GM18511 (cell line): Measurements from ENCODE around the gene TMEM132C.
"Not testable (repeated sequence)": the region's sequence is repeated elsewhere in the genome, so short reads cannot be mapped to it uniquely, and the experiment has no call there.

Experiments used
- ATAC-seq: cut with Tn5 transposase; IDR thresholded peaks from one replicate; pipeline ENCODE4 v1.9.1; 2021; ENCODE audit warnings: mild to moderate bottlenecking, moderate library complexity; ENCODE audit not compliant: unreplicated experiment

TMEM132C gene

DNA sequence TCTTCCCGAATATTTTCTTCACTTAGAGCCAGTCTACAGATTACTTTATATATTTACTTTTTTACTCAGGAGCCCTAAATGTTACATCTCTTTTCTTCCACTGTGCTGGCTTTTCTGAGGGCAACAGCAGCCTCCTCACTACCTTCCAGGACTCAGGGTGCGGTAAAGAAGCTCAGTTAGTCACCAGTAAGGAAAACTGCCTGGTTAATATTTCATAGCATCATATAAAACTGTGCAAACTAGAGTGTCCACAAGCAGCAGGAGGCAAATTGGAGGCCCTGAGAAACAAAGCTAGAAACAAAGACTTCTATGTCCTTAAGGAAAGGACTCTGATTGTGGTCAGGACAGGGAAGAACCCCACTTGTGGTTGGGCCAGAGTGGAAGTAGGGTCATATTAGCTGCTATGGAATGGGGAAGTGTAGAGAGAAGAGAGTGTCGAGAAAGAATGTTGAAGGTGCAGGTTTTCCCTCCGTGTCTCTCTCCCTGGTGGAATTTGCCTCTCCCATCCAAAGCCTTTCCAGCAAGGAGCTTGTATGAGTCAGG lies 336.7 kb downstream of the TMEM132C start:
- no peak for ATAC-seq

DNA sequence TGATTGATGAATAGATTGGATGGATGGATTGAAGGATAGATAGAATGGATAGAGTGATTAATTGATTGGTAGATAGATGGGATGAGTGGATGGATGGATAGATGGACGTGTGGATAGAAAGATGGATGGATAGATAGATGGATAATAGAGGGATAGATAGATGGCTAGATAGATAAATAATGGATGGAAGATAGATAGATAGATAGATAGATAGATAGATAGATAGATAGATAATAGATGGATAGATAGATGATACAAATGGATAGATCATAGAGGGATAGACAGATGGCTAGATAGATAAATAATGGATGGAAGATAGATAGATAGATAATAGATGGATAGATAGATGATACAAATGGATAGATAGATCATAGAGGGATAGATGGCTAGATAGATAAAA lies 337.2 kb downstream of the TMEM132C start:
- not testable (repeated sequence) for ATAC-seq

DNA sequence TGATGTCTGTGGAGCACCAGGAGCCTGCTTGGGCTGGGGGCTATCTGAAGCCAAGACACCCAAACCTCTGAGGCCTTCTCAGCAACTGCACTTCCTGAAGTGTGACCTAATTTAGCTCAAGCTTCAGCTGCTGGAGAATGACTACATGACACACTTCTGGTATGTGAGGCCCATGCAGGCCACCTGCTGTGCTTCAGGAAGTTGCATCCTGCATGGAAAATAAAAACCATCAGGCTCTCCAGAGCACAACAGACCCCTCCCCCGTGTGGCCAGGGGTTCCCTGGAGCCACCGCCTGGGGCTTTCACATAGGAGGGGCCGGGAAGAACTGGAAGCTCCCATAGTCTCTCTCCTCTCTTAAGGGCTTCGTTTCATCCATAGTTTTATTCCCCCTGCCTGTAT lies 339.1 kb downstream of the TMEM132C start:
- ATAC-seq = no peak

DNA sequence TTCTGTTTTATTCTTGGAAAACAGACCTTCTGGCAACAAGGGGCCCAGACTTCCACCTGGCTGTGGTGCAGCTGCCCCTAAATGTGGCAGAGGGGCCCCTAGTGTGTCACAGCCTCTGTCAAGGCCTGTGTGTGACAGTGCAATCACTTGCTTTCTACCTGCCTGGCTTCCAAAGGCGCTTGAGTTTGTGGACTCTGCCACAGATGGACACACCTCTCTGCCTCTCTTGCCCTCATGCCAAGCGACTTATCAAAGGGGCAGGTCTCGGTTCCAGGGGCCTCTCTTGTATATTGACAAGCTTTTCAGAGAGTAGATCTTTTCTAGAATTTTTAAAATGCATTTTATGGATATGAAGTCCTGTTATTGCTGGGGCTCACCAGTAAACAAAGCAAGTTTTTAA lies 339.6 kb downstream of the TMEM132C start:
- no peak for ATAC-seq

DNA sequence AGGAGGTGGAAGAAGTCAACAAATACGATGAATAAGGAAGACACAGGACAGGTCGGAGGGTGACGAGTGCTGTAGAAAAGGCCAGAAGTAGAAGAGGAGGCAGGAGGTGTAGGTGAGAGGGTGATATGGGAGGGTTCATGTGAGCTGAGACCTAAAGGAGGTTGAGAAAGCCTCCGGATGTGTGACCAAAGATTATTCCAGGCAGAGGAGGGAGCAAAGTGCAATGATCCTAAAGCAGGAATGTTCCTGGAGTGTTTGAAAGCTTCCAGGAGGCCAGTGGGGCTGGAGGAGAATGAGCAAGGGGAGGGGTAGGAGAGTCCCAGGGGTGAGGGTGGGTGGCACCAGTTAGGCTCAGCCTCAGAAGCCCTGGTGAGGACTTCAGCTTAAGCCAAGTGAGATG lies 340.0 kb downstream of the TMEM132C start:
- ATAC-seq = no peak

DNA sequence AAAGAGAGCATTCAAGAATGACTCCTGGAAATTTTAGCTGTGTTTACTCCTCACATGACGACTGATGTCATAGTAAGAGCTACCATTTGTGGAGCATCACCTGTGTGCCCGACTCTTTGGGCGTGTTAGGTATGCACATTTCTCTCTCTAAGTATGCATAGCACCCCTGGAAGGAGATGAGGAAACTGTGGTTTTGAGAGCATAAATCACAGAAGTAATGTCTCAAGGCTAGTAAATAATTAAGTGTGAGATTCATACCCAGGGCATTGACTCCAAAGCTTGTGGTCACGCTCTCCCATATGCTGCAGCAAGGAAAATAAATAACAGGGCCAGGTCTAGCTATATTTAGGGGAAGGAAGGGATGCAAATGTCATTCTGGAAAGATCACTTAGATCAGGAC lies 340.7 kb downstream of the TMEM132C start:
- ATAC-seq = no peak

DNA sequence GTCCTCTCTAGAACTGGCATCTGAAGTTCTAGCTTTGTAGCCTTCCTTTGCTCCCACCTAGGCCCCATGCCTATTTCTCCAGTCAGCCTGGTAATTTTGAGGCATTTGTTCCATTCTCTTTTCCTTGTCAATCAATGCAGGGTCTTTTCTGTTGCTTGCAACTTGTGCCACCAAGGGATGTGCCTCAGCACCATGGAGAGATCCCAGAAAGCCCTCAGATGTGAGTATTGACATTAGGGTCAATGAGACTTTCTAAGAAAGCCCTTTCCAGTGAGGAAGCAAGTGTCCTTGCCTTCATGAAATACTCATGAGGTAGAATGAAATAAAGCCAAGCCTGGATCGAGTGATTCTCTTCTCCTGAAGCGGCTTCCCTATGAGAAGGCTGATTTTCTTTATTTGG lies 342.9 kb downstream of the TMEM132C start:
- ATAC-seq = no peak

DNA sequence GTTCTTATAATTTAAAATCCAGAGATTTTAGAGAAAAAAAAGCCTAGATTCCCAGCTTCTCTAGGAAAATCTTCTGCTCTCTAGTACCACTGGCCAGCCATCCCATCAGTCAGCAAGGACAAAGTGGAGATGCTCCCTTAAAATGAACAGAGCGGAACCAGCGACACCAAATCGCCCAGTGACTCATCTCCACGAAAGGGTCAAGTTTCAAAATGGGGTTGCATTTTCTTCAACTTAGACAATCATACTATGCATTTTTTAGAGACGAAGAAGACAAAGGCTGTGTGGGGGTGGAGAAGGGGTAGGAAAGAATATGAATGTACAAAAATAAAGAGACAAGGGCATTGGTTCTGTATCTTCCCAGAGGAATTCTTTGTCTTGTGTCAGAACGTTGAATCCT lies 344.8 kb downstream of the TMEM132C start:
- no peak for ATAC-seq

DNA sequence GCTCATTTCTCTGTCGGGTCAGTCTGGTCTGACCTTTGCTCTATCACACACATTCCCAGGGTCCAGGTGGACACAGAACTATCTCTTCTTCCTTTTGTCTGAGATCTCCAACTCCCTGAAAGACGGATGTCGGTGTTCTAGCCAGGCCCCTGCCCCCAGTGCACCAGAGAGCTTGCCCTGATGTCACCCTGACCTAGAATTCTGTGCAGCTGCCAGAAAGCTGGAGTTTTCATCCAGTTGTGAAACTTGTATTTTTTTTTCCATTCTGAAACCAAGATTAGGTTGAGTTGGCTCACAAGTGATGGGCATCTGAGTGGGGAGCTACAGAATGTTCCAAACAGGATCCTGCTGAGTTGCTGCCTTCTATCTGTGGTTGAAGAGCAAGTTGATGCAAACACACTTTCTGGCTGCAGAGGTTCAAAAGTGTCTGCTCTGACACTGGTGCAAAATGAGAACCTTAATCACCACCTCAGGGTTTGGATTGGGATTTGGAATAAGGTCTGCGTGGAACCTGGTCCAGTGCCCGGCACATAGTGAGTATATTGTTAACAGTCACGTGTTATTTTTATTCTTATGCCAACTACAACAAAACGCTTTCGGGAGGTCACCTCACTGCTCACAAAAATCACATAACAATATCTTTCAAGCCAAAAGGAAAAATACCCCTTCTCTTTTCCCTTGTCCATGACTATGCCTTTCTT lies 345.3 kb downstream of the TMEM132C start:
- ATAC-seq = no peak

DNA sequence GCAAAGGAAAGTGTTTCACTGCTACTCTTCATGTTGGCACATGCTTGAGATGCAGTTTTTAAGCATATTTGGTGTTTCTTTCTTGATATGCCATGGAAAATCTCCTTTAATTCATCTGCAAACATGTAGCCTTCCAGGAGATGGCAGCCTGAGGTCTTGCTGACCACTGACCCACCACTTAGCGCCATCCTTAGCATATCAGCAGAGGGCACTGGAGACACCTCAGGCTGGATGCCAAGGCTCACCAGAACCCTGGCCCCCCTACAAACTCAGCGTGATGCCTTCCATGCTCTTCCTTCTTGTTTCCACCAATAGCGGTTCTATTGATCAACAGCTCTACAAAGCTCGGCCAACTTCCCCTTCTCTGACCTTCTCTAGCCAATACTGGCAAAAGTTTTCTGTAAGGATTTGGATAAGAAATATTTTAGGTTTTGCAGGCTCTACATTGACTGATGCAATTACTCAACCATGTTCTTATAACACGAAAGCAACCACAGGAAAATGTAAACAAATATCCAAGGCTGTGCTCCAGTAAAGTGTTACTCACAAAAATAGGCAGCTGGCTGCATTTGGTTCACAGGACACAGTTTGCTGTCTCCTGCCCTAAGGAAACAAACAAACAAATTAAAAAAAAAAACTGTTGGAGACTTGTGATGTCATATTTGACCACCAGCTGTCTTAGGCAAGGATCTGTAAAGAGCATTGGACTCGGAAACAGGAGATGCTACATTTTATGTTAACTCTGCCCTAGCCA lies 347.0 kb downstream of the TMEM132C start:
- no peak for ATAC-seq

DNA sequence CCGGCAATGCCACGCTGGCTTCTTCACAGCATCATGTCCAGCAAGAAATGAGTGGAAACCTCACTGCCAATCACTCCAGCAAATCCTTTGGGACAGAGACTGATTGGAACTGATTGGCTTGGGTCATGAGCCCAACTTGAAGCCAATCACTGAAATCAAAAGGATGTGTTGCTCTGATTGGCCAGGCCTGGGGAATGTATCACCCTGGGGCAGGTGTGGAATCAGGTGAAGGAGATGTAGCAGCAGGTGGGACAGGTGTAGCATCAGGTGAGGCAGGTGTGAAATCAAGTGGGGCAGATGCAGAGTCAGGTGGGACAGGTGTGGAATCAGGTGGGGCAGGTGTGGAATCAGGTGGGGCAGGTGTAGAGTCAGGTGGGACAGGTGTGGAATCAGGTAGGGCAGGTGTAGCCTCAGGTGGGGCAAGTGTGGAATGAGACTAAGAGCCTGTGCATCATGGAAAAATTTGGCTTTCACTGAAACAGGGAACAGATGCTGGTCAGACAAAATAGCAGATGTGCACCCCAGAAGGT lies 350.4 kb downstream of the TMEM132C start:
- ATAC-seq = no peak

DNA sequence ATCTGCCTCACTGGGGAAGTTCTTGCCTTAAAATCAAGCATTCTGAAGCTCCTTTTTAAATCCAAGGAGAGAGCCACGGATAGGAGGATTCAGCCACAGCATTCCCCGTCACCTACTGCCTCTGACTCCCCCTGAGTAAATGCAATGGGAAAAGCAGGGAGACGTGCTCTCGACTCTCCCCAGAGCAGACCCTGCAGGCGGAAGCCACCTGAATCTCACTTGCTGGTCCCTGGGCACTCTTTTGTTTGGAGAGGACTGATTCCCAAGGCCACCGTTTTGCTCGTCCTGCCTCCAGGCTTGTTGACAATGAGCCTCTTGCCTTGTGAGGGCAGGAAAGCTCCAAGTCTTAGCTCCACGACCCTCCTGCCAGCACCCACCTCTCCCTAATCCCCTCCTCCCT lies 352.3 kb downstream of the TMEM132C start:
- ATAC-seq = no peak

DNA sequence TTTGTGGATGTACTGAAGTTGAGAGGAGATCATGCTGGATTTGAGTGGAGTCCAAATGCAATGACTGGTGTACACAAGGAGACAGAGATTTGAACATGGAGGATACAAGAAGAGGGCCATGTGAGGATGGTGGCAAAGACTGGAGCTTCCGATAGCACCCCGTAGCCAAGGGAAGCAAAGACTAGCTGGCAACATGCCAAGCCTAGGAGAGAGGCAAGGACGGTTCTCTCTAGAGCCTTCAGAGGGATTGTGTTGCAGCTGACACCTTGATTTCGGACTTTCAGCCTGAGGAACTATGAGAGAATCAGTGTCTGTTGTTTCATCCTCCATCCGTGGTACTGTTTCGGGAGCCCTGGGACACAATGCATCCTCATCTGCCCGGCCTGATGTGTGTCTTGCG lies 354.3 kb downstream of the TMEM132C start:
- no peak for ATAC-seq

DNA sequence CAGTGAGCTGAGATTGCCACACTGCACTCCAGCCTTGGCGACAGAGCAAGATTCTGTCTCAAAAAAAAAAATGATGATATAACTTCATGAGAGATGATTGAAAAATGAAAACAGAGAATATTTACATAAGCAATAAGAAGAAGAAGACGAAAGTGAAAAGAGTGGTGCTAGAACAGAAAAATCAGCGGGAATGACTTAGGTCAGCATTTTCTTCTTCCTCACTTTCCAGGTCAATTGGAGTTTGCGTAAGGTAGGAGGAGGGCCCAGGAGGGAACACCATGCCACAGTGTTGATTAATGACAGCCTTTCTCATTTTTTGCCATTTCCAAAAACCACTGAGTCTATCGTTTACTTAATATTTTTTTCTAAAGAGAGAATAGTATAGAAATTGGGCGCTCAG lies 356.8 kb downstream of the TMEM132C start:
- no peak for ATAC-seq

DNA sequence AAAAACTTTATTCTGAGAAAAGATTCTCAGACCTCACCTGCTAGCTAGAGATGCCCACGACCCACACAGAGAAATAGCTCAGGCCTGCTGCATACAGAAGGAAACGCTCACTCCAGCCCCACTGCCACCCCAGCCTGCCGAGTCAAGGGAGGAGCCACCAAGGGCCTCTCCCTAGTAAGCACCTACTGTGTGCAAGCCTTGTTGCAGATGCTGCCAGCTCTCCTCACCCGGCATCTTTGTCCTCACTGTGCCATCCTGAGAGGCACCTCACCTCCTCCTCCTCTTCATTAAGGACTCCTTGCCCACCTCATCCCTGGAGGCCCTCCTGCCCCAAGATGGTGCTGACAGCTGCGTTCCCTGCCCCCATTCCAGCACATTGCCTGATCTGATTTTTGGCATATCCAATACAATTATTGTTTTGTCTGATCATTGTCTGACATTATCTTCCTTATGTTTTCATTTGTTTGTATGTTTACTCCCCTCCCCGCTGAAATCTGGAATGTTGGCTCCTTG lies 359.9 kb downstream of the TMEM132C start:
- no peak for ATAC-seq

DNA sequence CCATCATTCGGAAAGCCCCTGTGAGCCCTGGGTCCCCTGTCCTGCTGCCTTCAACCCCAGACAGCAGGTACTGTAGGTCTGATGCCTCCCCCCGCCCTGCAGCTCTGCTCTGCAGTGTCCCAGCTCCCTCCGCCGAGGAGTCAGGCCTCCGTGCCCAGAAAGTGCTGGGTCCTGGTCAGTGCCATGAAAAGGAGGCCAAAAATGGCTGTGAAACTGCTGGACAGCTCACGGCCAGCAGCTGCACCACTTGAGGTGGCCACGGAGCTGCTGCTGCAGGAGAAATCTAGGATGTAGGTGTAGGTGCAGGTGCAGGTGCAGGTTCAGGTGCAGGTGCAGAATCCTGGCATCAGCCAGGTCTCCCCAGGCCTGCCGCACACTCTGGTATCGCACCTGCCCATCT lies 360.7 kb downstream of the TMEM132C start:
- ATAC-seq = no peak

DNA sequence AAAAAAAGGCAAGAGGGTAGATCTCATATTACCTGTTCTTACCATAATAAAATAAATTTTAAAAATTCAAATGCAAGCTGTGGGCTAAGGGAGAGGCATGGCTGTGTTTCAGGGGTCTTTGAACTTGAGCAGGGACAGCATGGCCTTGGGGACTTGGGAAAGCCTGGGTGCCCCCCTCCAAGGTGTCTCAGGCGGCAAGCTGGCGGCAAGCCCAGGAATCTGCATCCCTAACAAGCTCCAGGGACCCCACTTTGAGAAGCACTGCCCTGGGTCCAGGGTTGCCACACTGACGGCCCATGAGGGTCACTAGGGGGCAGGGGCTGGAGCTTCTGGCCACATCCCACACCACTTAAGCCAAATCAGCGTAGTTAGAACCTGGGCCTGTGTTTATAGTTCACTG lies 363.0 kb downstream of the TMEM132C start:
- no peak for ATAC-seq

DNA sequence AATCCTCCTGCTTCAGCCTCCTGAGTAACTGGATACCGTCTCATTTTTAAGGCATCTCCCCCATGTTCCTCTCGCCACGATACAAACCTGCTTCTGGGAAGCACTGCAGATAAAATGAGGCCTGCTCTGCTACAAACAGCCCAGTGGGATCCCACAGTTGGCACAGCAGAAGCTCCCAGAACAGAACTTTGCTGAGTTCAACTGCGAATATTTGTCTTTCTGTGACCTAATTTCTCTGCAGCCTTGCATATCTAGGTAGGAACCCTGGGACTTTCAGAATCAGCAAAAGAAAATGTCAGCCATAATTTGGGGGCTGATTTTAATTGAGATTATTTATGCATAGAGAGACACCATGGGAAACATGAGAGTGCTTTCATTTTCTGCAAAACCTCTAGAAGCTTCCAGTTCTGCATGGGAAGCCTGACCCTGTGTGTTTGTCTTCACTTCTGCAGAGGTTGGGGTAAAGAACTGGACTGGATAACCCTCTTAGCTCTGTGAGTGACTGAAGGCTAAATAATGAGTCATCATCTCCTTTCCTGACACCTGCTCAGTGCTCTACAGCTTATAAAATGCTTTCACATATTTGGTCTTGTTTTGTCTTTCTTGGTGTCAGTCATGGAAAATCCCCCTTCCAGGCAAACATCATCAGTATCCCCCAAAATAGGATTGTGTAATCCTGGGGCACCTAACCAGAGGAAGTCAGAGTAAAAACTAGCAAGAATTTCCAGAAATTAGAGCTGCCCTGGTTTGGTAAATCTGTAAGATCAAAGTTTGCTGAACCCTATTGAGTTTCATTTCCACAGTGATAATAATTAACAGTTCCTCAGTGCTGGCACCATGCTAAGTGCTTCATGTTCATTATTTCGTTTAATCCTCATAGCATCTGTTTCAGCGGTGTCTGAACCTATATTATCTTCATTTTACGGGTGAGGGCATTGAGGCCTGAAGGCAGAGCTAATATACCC lies 371.0 kb downstream of the TMEM132C start:
- ATAC-seq = peak; percentile 97

DNA sequence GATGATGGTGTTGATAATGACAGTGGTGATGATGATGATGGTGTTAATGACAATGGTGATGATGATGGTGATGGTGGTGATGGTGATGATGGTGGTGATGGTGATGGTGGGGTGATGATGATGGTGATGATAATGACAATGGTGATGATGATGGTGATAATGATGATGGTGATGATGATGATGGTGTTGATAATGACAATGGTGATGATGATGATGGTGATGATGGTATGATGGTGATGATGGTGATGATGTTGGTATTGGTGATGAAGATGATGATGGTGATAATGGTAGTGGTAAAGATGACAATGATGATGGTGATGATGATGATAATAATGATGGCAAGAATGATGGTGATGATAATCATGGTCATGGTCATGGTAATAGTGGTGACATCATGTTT lies 372.1 kb downstream of the TMEM132C start:
- no peak for ATAC-seq

DNA sequence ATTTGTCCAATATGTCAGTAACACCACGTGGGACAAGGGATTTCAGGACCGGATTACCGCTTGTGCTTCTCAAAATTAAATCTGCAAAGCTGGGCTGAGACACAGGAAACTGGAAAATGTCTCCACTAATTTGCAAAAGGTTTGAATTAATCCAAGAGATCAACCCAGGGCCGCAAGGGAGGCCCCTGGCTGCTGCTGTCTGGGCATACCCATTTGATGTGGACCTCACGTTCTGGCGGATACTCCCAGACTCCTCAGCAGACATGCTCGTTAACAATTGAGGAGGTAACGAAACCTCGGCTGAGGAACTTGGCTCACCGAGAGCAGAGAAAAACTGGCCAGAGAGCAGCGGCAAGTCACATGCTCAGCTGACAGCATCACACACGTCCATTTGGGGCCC lies 376.2 kb downstream of the TMEM132C start:
- no peak for ATAC-seq
